H1 (cell line): ENCODE measurements around the gene PRMT9. TPM values are rescaled to one million over a fixed set of nuclear protein-coding genes. Genes with fewer than 3 reads are reported as not detected.
A peak's percentile ranks its signal among the peaks of the same experiment; 100 is the strongest.

Experiments
- BACH1 ChIP-seq: IDR thresholded peaks from 2 replicates; pipeline ENCODE4 v1.6.1; 2012; ENCODE audit warnings: low read length, improper control_type of control experiment
- BRCA1 ChIP-seq: IDR thresholded peaks from 2 replicates; pipeline ENCODE4 v1.6.1; 2012; ENCODE audit warnings: low read depth, low read length, improper control_type of control experiment
- CBX8 ChIP-seq: fragments of 300-800, 300-1000 bp; sonication (generic); IDR thresholded peaks from 2 replicates; pipeline ENCODE4 v1.7.1; 2016; ENCODE audit warnings: low read depth, low read length, borderline replicate concordance
- CHD7 ChIP-seq: fragments of 300-600 bp; sonication (generic); IDR thresholded peaks from 2 replicates; pipeline ENCODE4 v1.7.1; 2012; ENCODE audit warnings: low read length, moderate library complexity, mild to moderate bottlenecking, inconsistent platforms; ENCODE audit not compliant: insufficient replicate concordance
- CREB1 ChIP-seq: IDR thresholded peaks from 2 replicates; pipeline ENCODE4 v1.6.1; 2012; ENCODE audit warnings: inconsistent platforms
- EGR1 ChIP-seq: IDR thresholded peaks from 2 replicates; pipeline ENCODE4 v1.6.1; 2011; ENCODE audit warnings: low read depth, low read length, borderline replicate concordance
- POU5F1 ChIP-seq: IDR thresholded peaks from 2 replicates; pipeline ENCODE4 v1.6.1; 2011; ENCODE audit warnings: low read depth, mild to moderate bottlenecking, low read length, moderate library complexity
- RXRA ChIP-seq: IDR thresholded peaks from 2 replicates; pipeline ENCODE4 v1.6.1; 2011; ENCODE audit warnings: low read depth, mild to moderate bottlenecking, low read length, moderate library complexity; ENCODE audit not compliant: insufficient read depth
- SAP30 ChIP-seq: fragments of 300-600 bp; sonication (generic); IDR thresholded peaks from 2 replicates; pipeline ENCODE4 v1.7.1; 2012; ENCODE audit warnings: low read length, moderate library complexity, mild to moderate bottlenecking, inconsistent platforms; ENCODE audit not compliant: insufficient read depth, insufficient replicate concordance
- SP4 ChIP-seq: IDR thresholded peaks from 2 replicates; pipeline ENCODE4 v1.6.1; 2012; ENCODE audit warnings: low read length, inconsistent platforms
- SUZ12 ChIP-seq: fragments of 200-600 bp; sonication (generic); IDR thresholded peaks from 2 replicates; pipeline ENCODE4 v1.6.1; 2012; ENCODE audit warnings: mild to moderate bottlenecking, inconsistent platforms, low read length, moderate library complexity, mixed read lengths
- TCF12 ChIP-seq: IDR thresholded peaks from 2 replicates; pipeline ENCODE4 v1.6.1; 2011; ENCODE audit warnings: low read depth, mild to moderate bottlenecking, low read length
- polyA plus RNA-seq, 7 experiments: library from polyadenylated mRNA; depleted of rRNA in 3 of 7; stranded (reverse) in 5 of 7; unstranded in 2 of 7; fragments of >200 nt in 5 of 7; fragments of 200-250 nt in 2 of 7; gene quantifications; 1 replicate in 5 of 7; 2 replicates in 1 of 7; 4 replicates in 1 of 7; pipeline versions ENCODE4 v1.2.1 to v1.2.3, GENCODE V29; 2011 to 2013; ENCODE audit warnings: missing spikeins in 2 of 7, mixed read lengths in 2 of 7
- total RNA-seq: library from RNA; stranded (reverse); fragmentation: NEBNext Ultra II Directional; extraction: Animal tissue kit (Norgen Biotek cat#: 25700); gene quantifications from 2 replicates; pipeline ENCODE4 v1.2.1, GENCODE V29; 2021

The PRMT9 gene
- total and polyA plus RNA-seq, 2 of the 8 experiments (the other 6 are each of a cell fraction or from before 2014, with no cell fraction given), result 3.8 to 9.6 TPM

GRCh38 chr4:147617173-147617840 is 66.7 kb downstream of the PRMT9 start, which contains the start of gene TMEM184C (continued):
- peak; percentile 39 for TF ChIP-seq CREB1
- no peak for TF ChIP-seq RXRA
- no peak for TF ChIP-seq SUZ12
- TF ChIP-seq SAP30, result no peak
- no peak for TF ChIP-seq TCF12
- no peak for TF ChIP-seq BRCA1
- TF ChIP-seq POU5F1, result no peak
- TF ChIP-seq CHD7, result no peak
- 0 out of 2 replicates have a peak, but pooled peaks have one; percentile 43 for TF ChIP-seq SP4
- TF ChIP-seq BACH1, result no peak
- TF ChIP-seq CBX8, result no peak
- TF ChIP-seq EGR1, result no peak
